Measurements from ENCODE around the gene PIP4K2A. TPM values are rescaled to one million over a fixed set of nuclear protein-coding genes. Genes with fewer than 3 reads are reported as not detected.
"Not testable (repeated sequence)": the region's sequence is repeated elsewhere in the genome, so short reads cannot be mapped to it uniquely, and the experiment has no call there.

Gene PIP4K2A
- polyA plus RNA-seq, 1 experiment = 24.1 TPM

DNA sequence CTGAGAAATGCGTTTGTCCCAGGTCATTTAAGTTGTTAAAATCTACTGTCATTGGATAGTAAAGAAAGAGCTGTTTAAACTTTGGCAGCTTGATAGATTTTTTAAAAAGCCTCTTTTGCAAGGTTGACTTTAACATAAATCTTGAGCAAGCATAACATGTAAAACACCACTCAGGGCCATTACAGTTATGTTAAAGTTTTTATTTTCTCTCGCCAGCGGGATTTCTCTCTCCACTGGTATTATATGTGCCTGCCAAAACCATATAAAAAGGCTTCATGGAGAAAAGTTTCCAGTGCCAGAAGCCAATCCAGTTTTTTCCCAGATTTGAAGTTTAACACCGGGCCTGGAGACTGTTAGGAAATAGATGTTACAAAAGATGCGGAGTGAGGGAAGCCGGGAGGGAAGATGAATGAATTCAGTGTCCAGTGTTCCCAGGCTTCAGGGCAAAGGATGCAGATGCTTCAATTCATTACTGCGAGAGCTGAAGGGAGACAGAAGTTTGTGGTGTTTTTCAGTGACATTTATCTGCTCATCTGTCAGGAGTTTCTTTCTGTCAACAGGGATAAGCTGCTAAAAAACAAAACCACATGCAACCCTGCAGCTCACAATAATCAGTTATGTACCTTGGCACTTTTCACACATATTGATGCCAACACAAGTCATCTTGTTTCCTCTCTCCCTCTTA, 213.6 kb downstream of the PIP4K2A start:
- no peaks in the 10 kb centered on the region for H3K9me3 ChIP-seq (ENCODE audit: control insufficient read depth, insufficient read depth, low read length)
- ChIA-PET CTCF (interaction anchor here (0.6 to 1.0 kb wide), 3 partner anchors 489 to 1438 kb away, joined by 3 read pairs; no protein-coding TSS in a partner anchor), POLR2A (no interaction called here)
- TF ChIP-seq, protein P1, sequence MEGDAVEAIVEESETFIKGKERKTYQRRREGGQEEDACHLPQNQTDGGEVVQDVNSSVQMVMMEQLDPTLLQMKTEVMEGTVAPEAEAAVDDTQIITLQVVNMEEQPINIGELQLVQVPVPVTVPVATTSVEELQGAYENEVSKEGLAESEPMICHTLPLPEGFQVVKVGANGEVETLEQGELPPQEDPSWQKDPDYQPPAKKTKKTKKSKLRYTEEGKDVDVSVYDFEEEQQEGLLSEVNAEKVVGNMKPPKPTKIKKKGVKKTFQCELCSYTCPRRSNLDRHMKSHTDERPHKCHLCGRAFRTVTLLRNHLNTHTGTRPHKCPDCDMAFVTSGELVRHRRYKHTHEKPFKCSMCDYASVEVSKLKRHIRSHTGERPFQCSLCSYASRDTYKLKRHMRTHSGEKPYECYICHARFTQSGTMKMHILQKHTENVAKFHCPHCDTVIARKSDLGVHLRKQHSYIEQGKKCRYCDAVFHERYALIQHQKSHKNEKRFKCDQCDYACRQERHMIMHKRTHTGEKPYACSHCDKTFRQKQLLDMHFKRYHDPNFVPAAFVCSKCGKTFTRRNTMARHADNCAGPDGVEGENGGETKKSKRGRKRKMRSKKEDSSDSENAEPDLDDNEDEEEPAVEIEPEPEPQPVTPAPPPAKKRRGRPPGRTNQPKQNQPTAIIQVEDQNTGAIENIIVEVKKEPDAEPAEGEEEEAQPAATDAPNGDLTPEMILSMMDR (IDR thresholded peaks at IDR 0.05; ENCODE audit: low read depth, low read length) = no peak
- H3K27ac ChIP-seq (ENCODE audit: low read depth, low read length) = no peak overlapping the region
- H3K4me3 ChIP-seq (ENCODE audit: low read depth, low read length) = no peak overlapping the region
- no peak for DNase-seq (ENCODE audit: low read depth, low spot score)
- peaks cover 11% of the 10 kb centered on the region for H3K27me3 ChIP-seq (ENCODE audit: control insufficient read depth, insufficient read depth, low read length)

DNA sequence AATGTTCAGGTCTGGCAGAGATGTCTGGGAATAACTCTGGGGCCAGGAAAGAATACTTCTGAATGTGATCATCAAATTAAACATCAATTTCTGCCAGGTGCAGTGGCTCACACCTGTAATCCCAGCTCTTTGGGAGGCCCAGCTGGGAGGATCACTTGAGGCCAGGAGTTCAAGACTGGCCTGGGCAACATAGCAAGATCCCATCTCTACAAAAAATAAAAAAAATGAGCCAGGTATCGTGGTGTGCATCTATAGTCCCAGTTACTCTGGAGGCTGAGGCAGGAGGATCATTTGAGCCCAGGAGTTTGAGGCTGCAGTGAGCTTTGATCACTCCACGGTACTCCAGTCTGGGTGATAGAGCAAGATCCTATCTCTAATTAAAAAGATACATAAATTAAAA, 214.4 kb downstream of the PIP4K2A start:
- H3K9me3 ChIP-seq (ENCODE audit: control insufficient read depth, insufficient read depth, low read length); POLR2A ChIA-PET; H3K27me3 ChIP-seq (ENCODE audit: control insufficient read depth, insufficient read depth, low read length); H3K27ac ChIP-seq (ENCODE audit: low read depth, low read length); DNase-seq (ENCODE audit: low read depth, low spot score); H3K4me3 ChIP-seq (ENCODE audit: low read depth, low read length): not testable (repeated sequence)
- CTCF ChIA-PET = interaction anchor here (0.6 kb wide), 2 partner anchors 634 to 1437 kb away, joined by 3 read pairs; no protein-coding TSS in a partner anchor

DNA sequence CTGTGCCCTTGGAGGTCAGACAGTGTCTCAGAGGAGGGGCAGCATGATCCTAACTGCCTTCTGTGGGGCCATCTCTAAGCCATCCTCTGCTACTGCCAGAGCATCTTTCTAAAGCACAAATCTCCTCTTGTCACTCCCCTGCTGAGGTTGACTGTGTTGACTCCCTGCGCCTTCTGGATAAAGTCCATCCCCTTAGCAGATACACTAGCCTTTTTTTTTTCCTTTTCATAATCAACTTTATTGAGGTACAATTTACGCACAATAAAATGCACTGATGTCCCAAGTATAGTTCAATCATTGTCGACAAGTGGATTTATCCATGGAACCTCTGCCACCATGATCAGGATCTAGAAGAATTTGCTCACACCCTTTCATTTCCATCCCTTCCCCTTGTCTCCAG, 219.0 kb downstream of the PIP4K2A start:
- ChIA-PET POLR2A (no interaction called here), CTCF (no interaction called here)
- TF ChIP-seq, protein P1 (IDR thresholded peaks at IDR 0.05; ENCODE audit: low read depth, low read length) = no peak
- H3K4me3 ChIP-seq (ENCODE audit: low read depth, low read length) = no peak overlapping the region
- DNase-seq (ENCODE audit: low read depth, low spot score) = no peak
- H3K27me3 ChIP-seq (ENCODE audit: control insufficient read depth, insufficient read depth, low read length) = no peaks in the 10 kb centered on the region
- no peak overlapping the region for H3K27ac ChIP-seq (ENCODE audit: low read depth, low read length)
- no peaks in the 10 kb centered on the region for H3K9me3 ChIP-seq (ENCODE audit: control insufficient read depth, insufficient read depth, low read length)

DNA sequence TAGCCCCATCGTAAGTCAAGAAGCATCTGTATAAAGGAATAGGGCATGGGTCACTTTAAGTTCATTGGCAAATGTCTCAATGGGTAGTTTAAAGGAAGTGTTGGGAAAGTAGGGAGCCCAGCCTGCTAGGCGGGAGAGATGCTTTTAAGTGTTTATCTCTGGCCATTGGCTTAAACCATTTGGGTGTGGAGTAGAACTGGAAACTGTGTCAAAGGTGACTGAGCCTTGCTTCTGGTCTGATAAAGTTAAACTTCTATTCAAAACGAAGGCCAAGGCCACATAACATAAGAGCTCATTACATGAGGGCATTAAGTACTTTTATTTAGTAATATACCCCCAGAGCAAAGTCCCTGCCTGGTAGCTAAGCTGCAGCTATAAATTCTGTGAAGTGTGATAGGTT, 220.4 kb downstream of the PIP4K2A start:
- CTCF ChIA-PET = no interaction called here
- Histone ChIP-seq H3K27ac (ENCODE audit: low read depth, low read length) (no peak overlapping the region), H3K4me3 (ENCODE audit: low read depth, low read length) (no peak overlapping the region), H3K27me3 (ENCODE audit: control insufficient read depth, insufficient read depth, low read length) (peaks cover 3% of the 10 kb centered on the region), H3K9me3 (ENCODE audit: control insufficient read depth, insufficient read depth, low read length) (no peaks in the 10 kb centered on the region)
- POLR2A ChIA-PET = no interaction called here
- DNase-seq (ENCODE audit: low read depth, low spot score) = no peak
- TF ChIP-seq, protein P1 (IDR thresholded peaks at IDR 0.05; ENCODE audit: low read depth, low read length) = no peak

DNA sequence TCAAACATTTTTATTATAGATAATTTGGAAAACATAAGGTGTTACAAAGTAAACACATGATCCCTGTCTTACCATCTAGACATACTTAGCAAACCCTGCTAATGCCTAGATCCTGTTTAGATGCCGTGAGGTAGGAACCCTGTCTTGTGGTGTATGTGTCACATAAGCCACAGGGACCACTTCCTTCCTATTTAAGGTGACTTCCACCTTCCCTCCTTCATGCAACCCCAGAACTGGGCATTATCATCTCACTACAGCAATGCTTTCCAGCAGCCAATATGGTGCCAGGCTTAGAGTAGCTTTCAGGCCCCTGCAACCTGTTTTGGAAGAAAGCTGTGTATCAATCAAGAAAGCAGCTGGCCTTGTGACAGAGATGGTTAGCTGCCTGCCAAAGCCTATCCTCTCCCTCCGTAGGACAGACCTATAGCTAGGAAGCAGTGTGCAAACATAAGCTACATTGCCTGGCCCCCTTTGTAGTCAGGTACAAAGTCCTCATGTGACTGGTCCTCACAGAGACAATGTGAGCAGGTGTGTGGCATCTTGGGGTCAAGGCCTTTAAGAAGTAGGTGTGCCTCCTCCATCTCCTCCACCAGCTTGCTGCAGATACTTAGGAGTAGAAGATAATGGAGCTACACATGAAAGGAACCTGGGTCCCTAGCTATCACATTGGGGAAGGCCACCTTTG, 222.3 kb downstream of the PIP4K2A start:
- Histone ChIP-seq H3K4me3 (ENCODE audit: low read depth, low read length) (no peak overlapping the region), H3K9me3 (ENCODE audit: control insufficient read depth, insufficient read depth, low read length) (no peaks in the 10 kb centered on the region), H3K27ac (ENCODE audit: low read depth, low read length) (no peak overlapping the region), H3K27me3 (ENCODE audit: control insufficient read depth, insufficient read depth, low read length) (peaks cover 3% of the 10 kb centered on the region)
- TF ChIP-seq, protein P1 (IDR thresholded peaks at IDR 0.05; ENCODE audit: low read depth, low read length) = no peak
- DNase-seq (ENCODE audit: low read depth, low spot score) = no peak
- ChIA-PET CTCF (no interaction called here), POLR2A (no interaction called here)
